Limb (tissue), 2 donors: ENCODE data around the gene RNF217.

ENCODE experiments used
- DNase-seq, 2 donors: peaks; one replicate each; pipeline ENCODE4 v3.0.0-alpha.2; 2016; ENCODE audit errors: extremely low spot score in 2 of 2

The RNF217 gene

GRCh38 chr6:124989136-124989983, 27.1 kb downstream of the RNF217 start:
- DNase-seq: no peak

GRCh38 chr6:124990988-124991387, 28.8 kb downstream of the RNF217 start:
- DNase-seq: no peak

- no peak for DNase-seq
Observed at GRCh38 chr6:124991764-124992295, 29.6 kb downstream of the RNF217 start.

- DNase-seq: no peak
Observed at GRCh38 chr6:124993327-124993726, 31.1 kb downstream of the RNF217 start.

GRCh38 chr6:124994648-124995047, 32.4 kb downstream of the RNF217 start:
- no peak for DNase-seq

GRCh38 chr6:124995131-124995530, 32.9 kb downstream of the RNF217 start:
- no peak for DNase-seq

GRCh38 chr6:124995645-124996325, 33.5 kb downstream of the RNF217 start:
- DNase-seq: no peak

- DNase-seq: no peak
Observed at GRCh38 chr6:124996411-124996810, 34.2 kb downstream of the RNF217 start.

GRCh38 chr6:124997196-124997875, 35.1 kb downstream of the RNF217 start:
- no peak for DNase-seq

GRCh38 chr6:124999105-124999764, 37.0 kb downstream of the RNF217 start:
- DNase-seq: peak in 1 of 2 donors; percentile 30

GRCh38 chr6:125001684-125002405, 39.6 kb downstream of the RNF217 start:
- DNase-seq: peak in 1 of 2 donors; percentile 44

- DNase-seq: no peak
Observed at GRCh38 chr6:125002406-125002741, 40.1 kb downstream of the RNF217 start.

GRCh38 chr6:125003070-125003469, 40.8 kb downstream of the RNF217 start:
- no peak for DNase-seq

GRCh38 chr6:125004198-125004597, 42.0 kb downstream of the RNF217 start:
- DNase-seq: no peak

- DNase-seq: no peak
Observed at GRCh38 chr6:125004797-125005595, 42.8 kb downstream of the RNF217 start.

- DNase-seq: no peak
Observed at GRCh38 chr6:125008261-125008703, 46.0 kb downstream of the RNF217 start.

- DNase-seq: no peak
Observed at GRCh38 chr6:125008957-125009356, 46.7 kb downstream of the RNF217 start.

GRCh38 chr6:125009578-125009977, 47.3 kb downstream of the RNF217 start:
- DNase-seq: no peak

GRCh38 chr6:125013938-125014660, 51.9 kb downstream of the RNF217 start:
- no peak for DNase-seq

GRCh38 chr6:125014661-125014957, 52.4 kb downstream of the RNF217 start:
- no peak for DNase-seq
